HG02870 (cell line): ENCODE data around the gene LGALS3BP.

Experiments
- ATAC-seq: cut with Tn5 transposase; IDR thresholded peaks from one replicate; pipeline ENCODE4 v1.9.1; 2021; ENCODE audit warnings: mild to moderate bottlenecking, moderate library complexity; ENCODE audit not compliant: unreplicated experiment

Gene LGALS3BP

DNA sequence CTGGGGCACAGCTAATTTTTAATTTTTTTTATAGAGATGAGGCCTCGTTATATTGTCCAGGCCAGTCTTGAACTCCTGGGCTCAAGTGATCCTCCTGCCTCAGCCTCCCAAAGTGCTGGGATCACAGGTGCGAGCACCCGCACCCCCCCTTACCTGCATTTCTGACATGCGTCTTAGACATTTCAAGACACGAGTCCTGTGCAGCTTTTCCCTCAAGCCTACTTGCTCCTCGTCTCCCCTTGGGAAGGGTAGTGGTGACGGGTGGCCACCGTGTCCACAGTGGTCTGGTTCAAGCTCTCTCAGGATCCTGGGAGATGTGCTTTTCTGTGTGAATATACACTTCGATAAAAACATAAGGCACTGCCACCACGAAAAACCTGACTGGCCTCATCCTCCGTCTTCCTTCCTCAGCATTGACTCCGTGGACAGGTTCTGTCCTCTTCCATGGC, 20.2 kb upstream of the LGALS3BP start:
- no peak for ATAC-seq

DNA sequence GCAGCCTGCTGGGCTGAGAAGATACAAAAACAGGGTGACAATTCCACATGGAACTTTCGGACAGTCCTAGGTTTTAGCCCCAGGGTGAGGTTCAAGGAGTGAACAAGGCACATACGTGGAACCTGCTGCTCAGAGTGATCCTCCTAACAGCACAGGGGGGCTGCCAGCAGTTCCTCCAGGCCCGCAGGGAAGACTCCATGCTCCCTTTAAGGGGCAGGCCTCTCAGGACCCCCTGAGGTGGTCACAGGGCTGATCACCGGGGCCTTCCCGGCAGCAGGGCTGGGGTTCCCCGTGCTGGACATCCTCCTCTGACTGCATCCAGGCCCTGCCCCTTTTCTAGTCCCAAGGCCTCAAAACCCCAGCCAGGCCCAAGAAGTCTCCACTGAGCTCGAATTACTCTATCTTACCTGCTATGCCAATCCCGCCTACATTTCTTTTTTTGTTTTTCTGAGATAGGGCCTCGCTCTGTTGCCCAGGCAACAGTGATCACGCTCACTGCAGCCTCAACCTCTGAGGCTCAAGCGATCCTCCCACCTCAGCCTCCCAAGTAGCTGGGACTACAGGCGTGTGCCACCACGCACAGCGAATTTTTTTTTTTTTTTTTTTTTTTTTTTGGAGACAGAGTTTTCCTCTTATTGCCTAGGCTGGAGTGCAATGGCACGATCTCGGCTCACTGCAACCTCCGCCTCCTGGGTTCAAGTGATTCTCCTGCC, 19.5 kb upstream of the LGALS3BP start:
- ATAC-seq, result no peak

DNA sequence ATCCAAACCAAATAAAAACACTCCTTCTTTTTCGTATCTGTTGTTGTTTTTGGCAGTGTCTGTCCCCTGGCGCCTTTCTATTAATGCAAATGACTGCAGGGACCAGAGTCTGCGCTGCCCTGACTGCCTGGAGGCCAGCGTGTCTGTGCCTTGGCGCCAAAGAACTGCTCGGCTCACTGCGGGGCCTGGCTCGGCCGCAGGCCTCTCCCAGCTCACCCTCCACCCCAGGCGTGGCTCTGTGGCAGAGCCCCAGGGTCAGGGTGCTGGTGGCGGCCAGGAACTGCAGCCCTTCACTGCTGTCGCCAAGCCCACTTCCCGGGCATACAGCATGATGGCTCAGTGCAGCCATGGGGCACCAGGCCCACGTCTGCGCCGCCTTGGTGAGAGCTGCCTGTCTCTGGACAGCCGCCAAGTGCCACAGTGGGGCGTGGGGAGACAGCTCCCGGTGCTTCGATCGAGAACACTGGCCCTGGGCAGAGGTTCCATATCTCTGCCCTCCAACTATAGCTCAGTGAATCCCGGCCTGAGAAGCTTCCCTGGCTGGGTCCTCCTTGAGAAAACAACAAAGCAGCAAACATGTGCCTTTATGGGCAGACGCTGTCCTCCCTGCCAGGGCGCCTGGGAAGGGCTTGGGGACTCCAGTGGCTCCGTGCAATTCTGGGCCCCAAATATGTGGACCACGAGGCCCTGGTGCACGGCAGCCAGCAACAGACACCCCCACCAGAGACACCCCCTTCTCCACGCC, 18.8 kb upstream of the LGALS3BP start:
- no peak for ATAC-seq

DNA sequence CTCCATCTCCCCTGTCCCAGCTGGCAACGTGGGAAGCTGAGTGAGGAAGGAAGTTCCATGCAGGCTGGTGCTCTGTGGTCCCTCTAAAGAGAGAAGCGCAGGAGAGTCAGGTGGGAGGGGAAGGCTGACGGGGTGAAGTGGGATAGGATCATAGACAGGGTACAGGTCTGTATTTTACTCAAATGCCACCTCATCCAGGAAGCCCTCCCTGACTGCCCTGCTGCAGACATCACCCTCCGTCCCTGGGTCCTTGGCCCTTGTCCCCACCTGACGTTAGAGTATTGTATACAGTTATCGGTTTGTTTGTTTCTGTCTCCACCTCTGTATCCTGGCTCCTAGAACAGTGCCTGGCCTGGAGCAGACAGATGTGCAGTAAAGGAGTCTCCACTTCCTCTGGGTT, 18.2 kb upstream of the LGALS3BP start:
- ATAC-seq, result no peak

DNA sequence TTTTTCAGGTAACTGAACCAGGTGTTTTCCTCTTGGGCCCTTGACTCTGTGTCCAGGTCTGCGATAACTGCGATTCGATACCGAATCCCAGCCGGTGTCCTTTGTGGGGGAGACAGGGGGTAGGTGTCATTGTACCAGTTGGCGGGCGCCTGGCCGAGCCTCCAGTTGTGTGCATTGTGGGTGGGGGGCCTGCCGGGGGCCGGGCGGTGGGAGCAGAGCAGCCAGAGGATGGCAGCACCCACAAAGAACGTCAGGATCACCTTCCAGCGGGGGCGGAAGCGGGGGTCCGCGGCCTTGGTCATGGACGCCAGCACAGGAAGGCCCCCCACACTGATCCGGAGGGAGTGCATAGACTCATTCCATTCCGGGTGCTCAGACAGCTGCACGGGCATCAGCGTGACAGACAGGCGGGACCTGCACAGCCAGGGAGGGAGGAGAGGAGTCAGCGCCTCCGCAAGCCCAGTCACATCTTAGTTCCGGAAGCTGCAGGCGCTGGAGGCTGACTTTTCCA, 17.6 kb upstream of the LGALS3BP start:
- ATAC-seq, result no peak

DNA sequence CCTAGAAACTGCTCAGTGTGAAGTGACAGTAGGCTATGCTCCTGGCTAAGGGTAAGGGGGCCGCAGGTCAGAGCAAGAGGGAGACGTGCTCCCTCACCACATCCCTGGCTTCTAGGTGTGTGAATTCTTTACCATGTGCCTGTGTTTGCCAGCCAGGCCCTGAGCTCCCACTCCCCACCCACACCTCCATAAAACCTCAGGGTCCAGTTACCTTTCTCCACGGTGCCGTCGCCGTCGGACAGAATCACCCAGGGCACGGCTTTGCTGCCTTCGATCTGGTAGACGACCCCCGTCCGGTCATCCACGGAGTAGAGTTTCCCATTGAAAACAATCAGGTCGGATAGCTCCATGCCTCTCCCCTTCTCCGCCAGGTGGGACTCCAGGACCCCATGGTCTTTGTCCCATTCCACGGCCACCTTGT, 17.1 kb upstream of the LGALS3BP start:
- no peak for ATAC-seq

DNA sequence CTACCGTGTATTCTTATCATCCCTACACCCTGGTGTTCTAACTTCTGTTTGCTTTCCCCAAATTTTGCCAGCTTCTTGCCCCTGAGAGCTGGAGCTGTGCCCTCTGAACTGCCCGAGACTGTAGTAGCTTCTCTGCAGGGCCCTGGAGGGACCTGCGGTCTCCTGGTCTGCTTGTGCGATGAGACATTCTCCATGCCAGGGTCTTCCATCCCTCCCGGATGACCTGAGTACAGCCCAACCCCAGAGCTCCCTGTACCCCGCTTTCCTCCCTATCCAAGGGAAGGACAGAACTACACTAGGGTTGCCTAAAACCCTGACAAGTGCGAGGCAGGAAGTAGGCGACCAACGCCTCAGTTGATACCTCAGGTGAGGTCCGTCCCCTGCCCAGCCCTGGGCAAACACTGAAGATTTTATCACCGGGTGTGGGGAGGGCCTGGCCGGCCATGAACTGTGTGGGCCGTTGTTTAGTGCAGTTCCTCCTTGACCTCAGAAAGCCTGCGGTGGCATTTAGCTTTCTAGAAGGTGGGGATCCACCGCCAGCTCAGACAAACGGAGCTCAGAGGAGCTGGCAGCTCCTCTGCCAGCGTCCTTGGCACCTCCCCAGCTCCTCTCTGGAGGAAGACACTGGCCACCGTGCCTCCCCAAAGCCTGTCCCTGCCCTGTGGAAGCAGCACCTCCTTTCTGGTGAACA, 16.2 kb upstream of the LGALS3BP start:
- ATAC-seq, result no peak

DNA sequence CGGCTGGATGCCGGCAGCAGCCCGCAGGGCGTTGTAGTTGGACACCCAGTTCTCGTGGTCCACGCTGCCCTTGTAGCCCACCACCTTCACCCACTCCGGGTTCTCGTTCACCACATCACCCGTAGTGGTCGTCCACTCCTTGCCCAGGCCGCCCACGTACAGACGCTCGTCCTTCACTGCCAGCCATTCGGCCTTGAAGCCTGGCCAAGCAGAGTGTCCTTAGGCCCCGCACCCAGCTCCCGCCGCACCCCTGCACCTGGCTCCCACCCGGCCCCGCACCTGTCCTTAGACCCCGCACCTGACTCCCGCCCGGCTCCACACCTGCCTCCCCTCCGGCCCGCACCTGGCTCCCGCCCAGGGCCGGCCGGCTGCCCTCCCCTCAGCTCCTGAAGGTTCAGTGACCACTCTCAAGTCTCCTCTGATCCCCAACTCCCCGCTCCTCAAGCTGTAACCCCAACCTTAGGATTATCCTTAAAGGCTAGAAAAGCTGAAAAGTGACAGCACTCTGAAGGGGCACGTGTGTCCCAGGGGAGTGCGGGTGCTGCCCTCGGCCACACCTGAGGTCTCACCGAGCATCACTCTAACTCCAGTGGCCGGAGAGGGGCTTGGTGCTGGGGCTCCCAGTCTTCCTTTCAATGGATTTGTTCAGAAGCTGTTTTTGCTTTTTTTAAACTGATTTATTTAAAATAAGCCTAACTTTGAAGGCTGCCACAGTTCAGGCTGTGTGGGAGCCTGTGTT, 15.5 kb upstream of the LGALS3BP start:
- no peak for ATAC-seq

DNA sequence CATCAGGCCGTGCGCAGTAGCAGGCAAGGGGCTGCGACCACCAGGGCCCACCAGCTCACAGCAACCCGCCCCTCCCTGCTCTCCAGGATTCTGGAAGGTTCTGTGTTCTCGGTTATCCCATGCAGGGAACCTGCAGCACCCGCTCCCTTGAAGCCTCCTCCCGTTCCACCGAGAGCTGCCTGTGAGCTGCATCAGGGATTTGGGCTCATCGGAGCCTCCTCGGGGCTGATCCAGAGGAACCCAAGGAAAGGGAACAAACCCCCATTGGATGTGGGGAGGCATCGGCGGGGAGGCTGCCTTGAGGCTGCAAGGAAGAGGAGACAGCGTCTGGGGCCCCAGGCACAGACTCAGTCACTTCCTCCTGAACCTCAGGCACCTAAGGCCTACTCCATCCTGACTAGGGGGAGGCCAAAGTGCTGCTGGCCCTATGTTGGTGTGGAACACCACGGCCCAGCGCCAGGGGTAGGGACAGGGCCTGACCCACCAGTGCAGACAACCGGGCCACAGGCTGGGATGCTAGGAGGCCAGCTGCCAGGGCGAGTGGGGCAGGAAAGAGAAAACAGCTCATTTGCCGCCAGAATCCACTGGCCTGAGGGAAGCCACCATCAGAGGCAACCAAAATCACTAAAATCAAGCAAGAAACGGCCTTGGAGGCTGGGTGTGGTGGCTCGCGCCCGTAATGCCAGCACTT, 14.4 kb upstream of the LGALS3BP start:
- ATAC-seq, result no peak

DNA sequence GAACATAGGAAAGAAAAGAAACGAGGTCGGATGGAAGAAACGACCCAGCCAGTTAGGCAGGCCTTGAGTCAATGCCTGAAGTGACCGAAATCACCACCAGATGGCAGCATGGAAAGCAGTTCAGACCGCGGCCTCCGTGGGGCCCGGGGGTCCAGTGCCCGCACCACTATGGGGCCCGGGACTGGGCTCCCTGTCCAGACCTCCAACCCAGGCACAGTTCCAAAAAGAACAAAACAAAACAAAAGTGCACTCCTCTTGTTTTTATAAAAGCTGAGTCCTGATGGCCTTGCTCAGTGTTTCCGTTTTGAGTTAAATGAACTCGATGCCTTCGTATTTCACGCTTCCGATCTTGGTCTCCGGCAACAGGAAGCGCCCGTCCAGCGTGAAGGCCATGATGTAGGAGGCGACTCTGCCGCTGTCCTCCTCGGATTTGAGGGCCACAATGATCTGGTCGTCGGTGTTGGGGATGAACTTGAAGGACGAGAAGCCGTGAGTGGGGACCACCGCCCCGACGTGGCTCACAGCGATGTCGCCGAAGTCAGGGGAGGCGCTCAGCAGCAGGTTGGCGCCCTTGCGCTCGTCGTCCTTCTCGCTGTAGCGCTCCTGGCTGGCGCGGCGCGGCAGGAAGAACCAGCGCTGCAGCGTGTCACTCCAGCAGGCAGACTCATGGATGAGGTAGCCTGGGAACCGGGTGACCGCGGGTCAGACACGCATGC, 13.7 kb upstream of the LGALS3BP start:
- ATAC-seq, result no peak

DNA sequence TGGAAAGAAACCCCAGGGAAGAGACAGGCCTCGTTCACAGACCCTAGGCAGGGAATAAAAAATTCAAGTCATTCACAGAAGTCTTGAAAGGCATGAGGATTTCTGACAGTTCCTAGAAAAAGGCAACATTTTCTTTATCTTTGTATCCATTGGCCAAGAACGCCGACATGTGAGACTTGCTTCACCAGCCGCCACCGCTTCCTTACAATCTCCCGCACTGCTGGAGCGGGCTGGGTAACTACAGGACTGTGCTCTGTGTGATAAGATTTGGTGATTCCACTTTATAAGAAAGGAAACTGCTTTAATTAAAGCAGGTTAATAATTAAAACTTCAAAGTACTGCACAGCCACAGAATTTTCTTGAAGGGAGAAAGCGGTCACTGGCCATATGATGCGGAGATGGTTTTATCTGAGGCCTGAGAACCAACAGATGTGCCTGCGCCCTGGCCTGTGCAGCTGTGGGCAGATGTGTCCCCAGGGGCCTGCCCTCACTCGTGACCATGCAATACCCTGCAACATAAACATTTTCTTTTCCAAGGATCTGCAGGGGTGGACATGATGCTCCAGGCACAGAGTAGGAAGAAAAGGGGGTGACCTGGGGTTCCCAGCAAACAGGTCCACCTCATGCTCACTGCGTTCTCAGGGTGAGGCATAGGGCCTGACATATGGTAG, 13.0 kb upstream of the LGALS3BP start:
- ATAC-seq, result no peak

DNA sequence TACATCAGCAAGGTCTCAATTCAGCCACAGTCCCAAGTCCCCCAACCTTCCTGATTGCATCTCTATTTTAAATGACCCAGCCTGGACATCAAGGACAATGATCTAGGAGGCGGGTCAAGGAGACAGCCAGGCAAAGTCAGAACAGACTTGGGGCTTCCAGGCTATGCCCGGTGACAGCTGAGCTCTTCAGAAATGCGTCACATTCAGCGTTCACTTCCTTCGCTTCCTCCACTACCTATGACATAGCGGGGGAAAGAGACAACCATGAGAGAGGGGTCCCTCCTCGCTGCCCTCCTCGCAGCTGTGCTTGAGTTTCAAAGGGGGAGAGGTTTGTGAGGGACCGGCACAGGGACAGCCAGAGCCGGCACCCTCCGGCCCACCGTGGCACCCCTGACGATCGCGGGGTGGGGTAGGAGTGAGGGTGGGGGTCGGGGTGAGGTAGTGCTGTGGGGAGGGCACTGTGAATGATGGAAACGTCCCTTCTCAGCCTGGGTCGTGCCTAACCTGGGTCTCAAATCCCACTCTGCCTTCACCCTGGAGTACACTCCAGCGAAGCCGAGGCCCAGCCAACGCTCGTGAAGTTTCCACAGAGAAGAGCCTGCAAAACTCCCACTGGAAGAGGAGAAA, 12.3 kb upstream of the LGALS3BP start:
- ATAC-seq, result no peak

DNA sequence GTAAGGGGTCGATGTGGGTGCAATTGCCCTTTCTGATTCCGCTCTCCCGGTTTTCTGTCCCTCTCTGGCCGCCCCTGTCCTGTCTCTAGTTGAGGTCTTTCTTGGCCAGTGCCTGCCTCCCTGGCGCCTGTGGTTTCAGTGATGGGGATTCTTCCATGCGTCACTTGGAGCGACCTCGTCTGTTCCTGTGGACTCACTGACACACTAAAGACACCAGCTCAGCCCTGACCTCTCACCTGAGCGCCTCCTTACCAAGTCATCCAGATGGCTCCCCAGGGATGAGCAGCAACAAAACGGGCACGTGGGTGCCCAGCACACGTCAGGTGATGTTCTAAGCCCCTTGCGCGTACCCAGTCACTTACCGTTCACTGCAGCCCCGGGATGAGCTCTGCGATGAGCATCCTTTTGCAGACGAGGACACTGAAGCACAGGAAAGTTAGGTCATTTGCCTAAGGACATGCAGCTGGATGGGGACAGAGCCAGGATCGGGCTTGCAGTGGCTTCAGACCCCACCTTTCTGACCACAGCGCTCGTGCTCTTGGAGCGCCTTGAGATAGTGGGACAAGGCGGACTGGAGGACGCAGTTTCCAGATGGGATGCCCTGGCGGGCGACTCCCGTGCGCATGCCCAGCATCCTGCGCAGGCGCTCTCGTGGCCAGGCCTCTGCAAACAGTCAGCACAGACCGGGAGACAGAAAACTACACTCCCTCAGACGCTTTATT, 11.5 kb upstream of the LGALS3BP start:
- no peak for ATAC-seq

DNA sequence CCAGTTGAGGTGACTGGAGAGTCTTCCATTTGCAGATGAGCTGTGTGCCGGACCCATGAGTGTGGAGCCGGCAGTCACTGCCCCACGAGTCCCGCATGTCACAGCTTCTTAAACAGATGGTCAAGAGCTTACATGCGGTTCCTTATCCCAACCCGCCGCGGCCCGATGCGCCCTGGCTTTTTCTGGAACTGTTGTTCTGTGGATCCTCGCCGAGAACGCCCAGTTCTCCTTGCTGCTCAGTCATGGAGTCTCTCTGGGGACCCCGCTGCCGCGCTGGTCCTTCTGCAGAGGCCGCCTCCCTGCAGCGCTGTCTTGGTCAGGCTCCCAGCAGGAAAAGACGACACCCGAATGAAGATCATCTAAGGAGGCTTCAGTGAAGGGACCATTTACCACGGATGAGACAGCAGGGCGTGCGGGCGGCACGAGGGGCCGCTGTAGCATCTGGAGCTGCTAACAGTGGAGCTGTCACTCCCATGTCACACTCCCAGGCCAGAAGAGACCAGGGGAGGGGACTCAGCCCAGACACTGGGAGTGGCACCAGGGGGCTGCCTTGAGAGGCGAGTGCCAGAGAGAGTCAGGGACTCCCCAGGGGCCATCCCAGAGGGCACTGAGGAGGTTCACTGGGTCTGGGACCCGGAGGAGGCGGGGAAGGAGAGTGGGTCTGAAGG, 10.8 kb upstream of the LGALS3BP start:
- ATAC-seq, result no peak

DNA sequence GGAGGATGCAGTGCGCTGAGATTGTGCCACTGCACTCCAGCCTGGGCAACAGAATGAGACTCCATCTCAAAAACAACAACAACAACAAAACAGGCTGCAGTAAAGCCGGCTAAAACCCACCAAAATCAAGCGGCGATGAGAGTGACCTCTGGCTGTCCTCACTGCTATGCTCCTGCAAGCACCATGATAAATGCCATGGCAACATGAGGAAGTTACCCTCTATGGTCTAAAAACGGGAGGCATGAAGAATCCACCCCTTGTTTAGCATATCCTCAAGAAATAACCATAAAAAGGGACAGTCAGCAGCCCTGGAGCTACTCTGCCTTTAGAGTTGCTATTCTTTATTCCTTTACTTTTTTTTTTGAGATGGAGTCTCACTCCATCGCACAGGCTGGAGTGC, 8.4 kb upstream of the LGALS3BP start:
- ATAC-seq, result no peak

DNA sequence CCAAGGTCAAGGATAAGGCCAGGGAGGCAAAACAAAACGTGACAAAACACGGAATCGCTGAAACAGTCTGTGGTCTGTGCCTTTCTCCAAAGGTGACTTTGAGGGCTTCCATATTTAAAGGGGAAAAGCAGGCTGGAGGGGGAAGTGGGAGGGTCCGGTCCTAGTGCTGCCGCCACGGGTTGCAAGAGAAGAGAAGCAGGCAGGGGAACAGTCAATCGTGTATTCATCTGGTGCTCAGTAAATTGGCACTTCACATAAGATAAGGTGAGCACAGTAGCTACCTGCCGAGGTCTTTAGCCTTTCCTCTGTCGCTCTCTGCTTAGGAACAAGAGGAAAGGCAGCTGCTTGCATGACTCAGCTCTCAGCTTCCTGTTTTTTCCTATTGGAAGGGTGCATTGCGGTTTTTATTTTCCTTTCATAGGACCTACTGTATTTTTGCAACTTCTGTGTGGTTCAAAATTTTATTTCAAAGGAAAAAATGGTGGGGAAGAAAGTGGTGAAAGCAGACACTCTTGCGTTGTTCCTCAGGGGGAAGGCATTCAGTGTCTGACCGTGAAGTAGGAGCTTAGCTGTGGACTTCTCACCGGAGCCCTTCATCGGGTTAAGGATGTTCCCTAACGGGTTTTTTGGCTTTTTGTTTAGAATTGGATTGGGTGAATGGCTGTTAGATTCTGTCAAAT, 7.1 kb upstream of the LGALS3BP start:
- no peak for ATAC-seq

DNA sequence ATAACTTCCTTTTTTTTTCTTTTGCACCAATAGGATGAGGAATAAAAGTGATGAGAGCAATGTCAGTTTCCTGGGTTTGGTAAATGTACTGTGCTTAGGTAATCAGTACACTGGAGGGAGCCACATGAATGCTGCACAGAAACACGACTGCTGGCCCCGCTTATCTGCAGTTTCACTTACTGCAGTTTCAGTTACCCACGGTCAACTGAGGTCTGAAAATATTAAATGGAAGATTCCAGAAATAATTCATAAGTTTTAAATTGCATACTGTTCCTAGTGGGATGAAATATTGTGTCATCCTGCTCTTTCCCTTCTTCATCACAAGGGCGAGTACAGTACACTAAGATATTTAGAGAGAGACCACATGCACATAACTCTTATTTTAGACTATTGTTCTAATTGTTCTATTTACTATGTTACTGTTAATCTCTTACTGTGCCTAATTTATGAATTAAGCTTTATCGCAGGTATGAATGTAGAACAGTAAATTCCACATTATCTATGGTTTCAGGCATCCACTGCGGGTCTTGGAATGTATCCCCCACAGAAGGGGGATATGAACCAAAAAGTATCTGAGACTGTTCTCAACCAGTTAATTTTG, 6.4 kb upstream of the LGALS3BP start:
- ATAC-seq, result no peak
